Left renal cortex interstitium (tissue), 4 donors: ENCODE data around the gene TWF2. TPM values are rescaled to one million over a fixed set of nuclear protein-coding genes. Genes with fewer than 3 reads are reported as not detected.

Experiments used
- DNase-seq, 4 donors: peaks; one replicate each; pipeline ENCODE4 v3.0.0-alpha.2; 2013; ENCODE audit warnings: low read depth in 4 of 4, low spot score in 2 of 4, missing footprints in 1 of 4
- polyA plus RNA-seq, 4 donors: library from polyadenylated mRNA; unstranded; fragments of 120-200 nt; gene quantifications; one replicate each; pipeline ENCODE4 v1.2.1, GENCODE V29; 2013; ENCODE audit not compliant: insufficient read length in 4 of 4

The TWF2 gene
- polyA plus RNA-seq, 4 donors: 25.9 to 40.3 (median 32.0) TPM

DNA sequence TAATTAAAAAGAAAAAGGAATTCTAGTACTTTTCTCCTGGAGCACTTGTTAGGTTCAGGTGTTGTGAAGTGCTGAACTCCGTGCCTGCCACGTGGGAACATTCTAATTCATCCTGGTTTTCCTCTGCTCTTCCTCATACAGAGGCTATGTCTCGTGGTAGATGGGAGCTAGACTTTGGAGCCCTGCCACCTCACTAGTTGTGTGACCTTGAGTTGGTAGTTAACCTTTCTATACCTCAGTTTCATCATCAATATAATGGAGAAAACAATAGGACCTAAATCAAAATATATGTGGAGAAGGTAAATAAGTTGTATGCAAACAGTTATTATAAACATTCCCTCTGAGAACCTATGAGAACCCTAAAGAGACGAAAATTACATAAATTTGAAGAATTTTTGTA lies 30.4 kb downstream of the TWF2 start:
- DNase-seq: no peak

DNA sequence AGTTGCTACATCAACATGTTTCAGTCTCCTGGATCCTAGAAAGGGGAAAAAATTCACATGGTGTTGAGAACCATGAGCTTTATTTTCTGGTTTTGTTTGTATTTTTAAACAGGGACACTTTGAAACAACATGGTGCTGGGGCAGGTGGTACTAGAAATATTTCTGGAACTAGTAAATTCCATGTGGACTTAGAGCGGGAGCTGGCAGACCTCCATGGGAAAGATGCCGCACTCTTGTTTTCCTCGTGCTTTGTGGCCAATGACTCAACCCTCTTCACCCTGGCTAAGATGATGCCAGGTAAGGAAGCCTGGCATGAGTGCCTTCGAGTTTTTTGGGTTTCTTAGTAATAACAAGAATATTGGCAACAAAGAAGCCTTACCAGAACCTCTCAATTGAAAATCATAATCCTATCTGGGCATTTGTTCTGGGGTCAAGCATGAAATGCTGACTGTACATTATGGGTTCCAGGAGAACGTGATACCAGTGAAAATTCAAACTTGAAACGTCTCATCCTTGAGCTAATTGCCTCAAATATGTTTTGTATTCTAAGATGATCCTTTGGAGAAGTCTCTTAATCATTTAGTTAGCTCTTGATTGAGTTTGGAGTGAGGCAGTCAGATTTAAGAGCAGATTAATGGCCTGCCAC lies 33.1 kb downstream of the TWF2 start:
- DNase-seq: no peak

DNA sequence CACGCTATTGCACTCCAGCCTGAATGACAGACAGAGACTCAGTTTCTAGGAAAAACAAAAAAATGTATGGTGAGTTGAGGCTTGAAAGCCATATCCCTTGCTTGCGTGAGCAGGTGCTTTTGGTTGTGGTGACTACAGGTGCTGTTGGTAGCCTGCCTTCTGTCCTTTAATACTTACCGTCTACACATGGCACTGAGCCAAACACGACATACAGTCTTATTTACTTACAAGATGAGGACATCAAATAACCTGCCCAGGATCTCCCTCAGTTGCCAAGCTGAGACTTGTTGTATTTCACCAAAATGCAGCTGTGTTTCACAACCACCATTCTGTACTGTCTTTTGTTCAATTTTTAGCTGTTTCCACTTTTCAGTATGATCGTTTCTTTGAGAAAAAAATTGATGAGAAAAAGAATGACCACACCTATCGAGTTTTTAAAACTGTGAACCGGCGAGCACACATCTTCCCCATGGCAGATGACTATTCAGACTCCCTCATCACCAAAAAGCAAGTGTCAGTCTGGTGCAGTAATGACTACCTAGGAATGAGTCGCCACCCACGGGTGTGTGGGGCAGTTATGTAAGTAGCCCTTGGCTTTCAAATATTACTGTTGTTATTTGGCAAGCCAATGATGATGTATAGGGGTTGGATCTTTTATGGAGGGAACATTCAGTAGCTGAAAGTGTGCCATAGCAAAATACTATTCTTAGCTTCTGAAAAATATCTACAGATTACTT lies 34.5 kb downstream of the TWF2 start:
- DNase-seq: no peak

DNA sequence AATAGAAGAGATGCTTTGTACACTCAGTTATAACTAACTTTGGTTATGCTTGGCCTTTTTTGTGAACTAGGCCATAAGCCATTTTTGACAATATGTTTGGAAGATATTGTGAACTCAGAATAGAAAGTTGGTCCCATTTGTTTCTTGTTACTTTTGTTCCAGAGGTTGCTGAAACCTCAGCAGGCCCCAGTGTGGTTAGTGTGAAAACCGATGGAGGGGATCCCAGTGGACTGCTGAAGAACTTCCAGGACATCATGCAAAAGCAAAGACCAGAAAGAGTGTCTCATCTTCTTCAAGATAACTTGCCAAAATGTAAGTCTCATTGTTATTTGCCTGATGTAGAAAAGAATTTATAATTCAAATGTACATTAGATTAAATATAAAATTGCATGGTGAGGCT lies 35.3 kb downstream of the TWF2 start:
- DNase-seq: no peak

DNA sequence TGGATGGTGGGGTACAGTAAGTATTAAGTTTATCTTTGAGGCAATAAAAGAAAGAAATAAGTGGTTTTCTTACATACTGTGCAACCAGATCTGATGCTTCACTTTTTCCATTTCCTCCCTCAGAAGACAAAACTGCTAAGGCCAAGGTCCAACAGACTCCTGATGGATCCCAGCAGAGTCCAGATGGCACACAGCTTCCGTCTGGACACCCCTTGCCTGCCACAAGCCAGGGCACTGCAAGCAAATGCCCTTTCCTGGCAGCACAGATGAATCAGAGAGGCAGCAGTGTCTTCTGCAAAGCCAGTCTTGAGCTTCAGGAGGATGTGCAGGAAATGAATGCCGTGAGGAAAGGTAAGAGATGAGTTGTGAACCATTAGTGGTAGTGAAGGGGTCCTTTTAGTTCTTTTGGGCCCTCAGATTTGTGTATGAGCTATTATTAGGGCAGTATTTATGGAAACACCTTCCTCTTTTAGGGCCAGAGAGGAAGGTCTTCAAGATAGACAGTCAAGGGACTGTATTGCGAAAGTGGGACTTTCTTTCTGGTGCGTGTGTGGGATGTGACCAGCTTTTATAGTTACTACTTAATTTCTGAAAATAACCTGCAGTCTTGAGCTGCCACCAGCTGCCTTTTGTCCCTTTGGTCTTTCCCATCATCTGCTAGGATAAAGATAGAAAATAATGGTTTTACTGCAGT lies 36.4 kb downstream of the TWF2 start:
- no peak for DNase-seq

DNA sequence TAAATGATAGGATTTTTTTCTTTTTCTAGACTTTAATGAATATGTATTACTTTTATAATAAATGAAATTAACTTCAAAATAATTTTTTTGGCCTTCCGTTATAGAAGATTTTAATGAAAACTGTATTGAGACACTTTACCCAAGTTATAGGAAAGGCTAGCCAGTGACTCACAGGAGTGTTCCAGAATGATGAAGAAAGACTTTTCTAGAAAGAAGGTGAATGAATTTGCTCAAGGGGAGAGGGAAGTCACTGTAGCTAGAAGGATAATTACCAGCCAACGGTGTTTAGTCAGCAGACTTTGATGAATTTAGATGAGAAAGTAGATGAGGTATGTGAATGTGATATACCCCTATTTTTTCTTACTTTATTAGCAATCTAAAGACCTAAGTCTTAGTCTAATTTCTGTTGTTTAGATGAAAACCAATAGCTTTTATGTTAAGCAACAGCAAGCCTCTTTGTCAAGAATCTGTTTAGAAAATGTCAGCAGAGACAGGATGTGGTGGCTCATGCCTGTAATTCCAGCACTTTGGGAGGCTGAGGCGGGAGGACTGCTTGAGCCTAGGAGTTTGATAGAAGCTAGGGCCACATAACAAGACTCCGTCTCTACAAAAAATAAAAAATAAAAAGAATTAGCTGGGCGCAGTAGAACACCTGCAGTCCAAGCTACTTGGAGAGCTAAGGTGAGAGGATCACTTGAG lies 37.8 kb downstream of the TWF2 start:
- no peak for DNase-seq

DNA sequence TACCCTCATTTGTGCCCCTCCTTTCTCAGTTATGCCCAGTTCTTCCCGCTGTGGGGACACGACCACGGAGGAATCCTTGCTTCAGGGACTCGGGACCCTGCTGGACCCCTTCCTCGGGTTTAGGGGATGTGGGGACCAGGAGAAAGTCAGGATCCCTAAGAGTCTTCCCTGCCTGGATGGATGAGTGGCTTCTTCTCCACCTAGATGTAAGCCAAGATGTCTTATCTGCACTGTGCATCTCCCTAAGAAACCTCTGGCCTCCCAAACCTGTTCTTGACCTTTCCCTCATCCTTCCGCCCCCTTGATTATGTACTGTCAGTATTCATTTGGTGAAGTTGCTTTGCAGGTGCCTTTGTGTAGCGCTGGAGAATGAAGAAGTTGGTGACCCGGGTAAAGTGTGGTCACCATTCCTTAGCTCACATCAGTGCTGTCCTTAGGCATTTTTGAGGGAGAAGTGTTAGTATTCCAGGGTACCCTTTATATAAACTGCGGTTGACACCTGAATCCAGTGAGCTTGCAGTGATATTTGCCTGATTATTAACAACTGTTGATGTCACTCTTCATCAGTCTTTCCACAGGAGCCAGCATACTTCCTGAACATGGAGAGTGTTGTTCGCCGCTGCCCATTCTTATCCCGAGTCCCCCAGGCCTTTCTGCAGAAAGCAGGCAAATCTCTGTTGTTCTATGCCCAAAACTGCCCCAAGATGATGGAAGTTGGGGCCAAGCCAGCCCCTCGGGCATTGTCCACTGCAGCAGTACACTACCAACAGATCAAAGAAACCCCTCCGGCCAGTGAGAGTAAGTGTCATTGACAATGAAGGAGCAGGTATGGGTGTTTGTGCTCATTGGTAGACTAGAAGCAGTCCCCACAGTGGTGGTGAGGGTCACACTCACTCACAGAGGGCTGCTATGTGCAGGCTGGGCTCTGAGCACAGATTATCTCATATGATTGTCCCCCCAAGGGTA lies 40.0 kb downstream of the TWF2 start:
- DNase-seq: no peak

DNA sequence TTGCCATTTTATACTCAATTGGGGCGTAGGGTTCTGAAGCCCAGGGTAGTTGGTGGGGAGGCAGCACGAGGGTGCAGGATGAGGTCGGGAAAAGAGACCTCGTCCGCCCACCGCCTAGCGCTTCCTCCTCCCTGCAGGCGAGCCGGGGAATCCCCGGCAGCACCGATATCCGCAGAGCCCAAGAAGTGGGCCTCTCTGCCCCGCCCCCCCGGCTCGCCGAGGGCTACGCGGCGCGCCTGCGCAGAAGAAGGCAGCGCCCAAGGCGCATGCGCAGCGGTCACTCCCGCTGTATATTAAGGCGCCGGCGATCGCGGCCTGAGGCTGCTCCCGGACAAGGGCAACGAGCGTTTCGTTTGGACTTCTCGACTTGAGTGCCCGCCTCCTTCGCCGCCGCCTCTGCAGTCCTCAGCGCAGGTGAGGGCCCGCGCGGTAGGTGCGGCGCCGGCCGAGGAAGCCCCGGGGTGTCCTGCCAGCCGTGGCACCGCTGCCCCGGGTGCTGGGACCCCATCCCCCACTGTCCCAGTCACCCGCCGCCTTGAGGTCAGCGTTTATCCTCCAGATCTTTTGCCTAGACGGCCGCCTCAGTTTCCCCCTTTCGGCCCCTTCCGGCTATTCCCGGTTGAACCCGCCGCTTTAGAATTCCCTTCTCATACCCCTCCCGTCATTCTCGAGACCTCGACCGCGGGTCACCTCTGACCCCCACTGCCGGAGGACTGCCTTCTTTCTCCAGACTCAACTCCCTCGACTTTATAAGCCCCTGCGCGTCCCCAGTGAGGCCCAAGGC lies 40.9 kb downstream of the TWF2 start, which contains the start of gene ALAS1:
TSS of gene ALAS1 (plus strand) at position 319 of the 784 bp plus-strand sequence. CDS start 1,082 bp downstream, outside the sequence.
- peak; percentile 68 to 90 (median 84) for DNase-seq

DNA sequence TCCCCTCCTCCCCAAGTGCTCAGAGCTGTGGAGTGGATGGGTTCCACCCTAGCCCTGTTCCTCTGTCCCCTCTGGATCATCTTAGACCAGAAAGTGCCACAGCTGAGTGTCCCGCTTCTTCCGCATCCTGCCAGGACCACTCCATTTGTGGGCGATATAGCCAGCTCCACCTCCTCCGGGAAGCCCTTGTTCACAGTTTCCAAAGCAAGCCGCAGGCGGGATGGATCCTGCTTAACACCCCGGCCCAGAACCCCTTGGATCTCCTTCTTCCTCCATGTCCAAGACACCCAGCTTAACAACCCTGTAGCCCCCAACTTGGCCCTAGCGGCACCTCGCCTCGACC lies 41.5 kb downstream of the TWF2 start:
- no peak for DNase-seq

DNA sequence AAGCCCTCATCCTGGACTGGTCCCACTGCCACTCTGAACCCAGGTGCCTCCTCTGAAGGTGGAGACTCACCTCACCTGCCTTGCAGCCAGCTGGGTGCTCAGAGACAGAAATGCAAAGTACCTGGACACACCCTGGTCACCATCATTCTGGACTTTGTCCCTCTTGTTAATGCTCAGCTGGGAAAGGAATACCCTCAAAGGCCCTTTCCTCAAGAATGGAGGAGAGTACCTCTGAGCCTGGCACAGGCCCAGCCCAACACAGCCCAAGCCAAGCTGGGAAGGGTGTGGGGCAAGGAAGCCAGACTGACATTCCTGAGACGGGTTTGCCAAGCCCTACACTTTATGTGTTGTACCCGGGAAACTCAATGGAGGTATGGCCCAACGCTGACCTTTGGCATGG lies 42.0 kb downstream of the TWF2 start:
- no peak for DNase-seq

DNA sequence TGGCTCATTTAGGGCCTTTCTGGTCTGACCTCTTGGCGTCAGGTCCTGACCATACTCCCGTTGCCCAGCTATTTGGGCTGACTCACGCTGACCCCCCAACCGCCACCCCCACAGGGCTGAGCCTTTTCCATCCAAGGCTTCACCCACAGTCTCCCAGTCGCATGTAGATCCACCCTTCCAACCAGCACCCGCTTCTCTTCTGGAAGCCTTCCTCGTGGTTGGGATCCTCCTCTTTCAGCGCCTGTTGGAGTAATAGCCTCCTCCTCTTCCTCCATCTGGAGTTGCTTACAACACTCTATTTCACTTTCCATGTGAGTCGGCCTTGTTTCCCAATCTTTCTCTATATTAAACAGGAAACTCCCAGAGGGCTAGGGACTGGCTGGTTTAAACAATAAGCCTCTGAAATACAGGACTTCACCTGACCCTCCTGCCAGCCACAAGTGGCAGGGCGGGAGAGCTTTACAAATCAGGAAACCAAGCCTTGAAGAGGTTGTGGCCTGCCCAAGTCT lies 43.1 kb downstream of the TWF2 start:
- no peak for DNase-seq

DNA sequence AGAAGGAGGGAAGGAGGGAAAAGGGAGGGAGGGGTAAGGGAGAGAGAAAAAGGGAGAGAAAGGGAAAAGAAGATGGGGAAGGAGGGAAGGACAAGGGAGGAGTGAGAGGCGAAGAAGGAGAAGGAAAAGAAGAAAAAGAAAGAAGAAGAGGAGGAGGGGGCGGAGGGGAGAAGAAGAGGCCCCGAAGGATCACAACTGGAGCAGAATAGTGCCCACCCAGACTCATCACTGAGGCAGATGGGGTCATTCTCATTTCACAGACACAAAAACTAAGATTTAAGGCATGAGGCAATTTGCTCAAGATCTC lies 43.7 kb downstream of the TWF2 start:
- DNase-seq: no peak

DNA sequence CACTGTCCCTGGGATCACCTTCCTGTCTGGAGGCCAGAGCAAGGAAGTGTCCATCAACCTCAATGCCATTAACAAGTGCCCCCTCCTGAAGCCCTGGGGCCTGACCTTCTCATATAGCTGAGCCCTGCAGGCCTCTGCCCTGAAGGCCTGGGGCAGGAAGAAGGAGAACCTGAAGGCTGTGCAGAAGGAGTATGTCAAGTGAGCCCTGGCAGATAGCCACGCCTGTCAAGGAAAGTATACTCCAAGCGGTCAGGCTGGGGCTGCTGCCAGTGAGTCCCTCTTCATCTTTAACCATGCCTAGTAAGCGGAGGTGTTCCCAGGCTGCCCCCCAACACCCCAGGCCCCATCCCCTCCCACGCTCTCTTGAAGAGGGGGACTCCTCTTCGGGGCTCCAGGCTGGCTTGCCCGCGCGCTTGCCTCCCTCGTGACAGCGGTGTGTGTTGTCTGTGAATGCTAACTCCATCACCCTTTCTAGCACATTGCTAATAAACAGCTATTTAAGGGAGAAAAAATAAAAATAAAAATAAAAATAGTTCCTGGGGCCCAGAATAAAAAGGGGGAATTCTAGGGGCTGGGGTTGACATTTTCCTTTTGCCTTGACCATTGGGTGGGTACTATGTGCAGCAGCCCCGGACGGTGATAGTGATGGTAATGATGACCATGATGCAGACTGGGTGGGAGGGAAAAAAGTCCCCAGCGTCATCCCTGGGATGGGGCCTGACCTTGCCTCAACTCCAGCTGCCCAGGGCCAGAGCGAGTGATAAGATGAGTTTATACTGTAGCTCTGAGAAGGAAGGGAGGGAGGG lies 44.3 kb downstream of the TWF2 start:
- peak in 2 of 4 donors; percentile 28 to 63 for DNase-seq

DNA sequence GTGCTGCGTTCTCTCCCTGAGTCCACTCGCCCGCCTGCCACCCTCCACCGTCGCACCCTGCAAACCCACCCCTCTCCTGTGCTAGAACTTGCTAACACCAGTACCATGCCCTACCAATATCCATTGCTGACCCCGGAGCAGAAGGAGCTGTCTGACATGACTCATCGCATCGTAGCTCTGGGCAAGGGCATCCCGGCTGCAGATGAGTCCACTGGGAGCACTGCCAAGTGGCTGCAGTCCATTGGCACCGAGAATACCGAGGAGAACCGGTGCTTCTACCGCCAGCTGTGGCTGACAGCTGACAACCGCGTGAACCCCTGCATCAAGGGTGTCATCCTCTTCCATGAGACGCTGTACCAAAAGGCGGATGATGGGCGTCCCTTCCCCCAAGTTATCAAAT lies 45.9 kb downstream of the TWF2 start:
- no peak for DNase-seq

DNA sequence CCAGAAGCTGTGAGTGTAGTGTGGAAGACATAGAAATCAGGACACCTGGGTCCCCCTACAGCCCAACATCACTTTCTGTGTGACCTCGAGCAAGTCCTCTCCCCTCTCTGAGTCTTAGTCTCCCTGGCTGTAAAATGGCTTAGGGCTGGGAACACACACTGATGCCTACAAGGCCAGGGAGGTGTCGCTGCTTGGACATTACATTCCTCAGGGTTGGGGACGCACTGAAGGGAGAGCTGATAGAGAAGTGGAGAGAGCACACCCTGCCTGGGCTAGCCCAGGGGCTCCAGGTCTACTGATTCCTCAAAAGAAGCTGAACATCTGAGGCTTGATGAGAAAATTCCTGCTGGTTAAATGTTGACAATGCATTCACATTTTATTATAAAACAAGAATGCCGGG lies 47.3 kb downstream of the TWF2 start:
- DNase-seq: no peak

DNA sequence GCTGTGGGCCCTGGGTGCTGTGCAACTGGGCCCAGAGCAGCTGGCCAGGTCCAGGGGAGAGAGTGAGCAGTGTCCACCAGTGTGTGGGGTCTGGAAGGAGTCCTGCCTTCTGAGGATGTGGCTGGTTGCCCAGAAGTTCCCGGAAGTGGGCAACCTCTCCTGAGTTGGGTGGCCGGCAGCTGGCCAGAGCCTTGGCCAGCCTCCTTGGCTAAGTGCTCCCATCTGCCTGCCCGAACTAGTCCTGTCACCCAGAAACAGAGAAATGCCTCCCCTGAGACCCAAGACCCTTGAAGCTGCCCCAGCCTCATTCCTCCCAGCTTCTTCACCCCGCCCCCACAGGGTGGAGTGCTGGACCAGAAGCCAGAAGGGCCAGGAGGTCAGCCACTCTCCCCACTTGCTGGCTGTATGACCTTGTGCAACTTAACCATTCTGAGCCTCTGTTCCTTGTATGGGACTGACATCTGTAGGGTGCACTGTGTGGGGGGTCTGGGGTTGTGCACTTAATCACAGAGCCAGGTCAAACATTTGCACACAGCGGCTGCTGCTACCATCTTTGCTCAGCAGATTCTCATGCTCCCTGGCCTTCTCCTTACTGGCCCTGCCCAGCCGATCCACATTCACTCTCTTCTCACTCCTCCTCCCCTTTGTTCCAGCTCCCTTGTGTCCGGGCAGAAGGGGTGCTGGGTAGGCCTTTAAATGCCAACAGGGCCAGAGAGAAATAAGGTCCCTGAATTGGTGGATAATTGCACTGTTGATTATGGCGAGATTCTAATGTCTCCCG lies 48.5 kb downstream of the TWF2 start:
- no peak for DNase-seq

DNA sequence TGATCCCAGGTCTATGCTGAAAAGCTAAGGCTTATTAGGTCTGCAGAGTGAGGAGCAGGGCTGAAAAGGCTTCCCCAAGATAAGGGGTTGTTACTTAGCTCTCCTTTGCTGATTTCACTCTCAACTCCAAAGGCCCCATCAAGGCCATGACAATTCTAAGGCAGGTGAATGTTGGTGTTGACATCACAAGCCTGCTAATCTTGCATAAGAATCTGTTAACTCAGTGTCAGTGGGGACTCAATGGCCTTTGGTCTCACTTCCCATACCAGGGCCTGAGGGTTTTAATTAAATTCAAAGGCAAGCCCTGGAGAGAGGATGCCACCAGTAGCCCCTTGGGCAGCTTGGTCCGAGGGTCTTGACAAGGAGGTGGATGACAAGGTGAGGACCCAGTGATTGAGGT lies 50.4 kb downstream of the TWF2 start:
- no peak for DNase-seq

DNA sequence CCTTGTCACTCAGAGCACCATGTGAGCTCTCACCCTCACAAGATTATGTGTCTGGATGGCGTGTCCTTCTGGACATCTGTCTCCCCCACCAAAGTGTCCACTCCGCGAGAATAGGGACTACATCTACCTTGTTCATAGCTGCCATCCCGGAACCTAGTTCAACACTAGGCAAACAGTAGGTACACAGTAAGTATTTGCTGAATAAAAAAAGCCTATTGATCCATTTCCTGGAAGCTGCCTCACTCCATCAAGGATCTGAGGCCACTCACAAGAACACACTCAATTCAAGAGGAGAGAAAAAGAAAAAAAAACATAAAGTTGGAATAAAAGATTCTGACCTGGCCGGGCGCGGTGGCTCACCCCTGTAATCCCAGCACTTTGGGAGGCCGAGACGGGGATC lies 52.2 kb downstream of the TWF2 start:
- DNase-seq: no peak
